WTC11 (cell line): Measurements from ENCODE around the gene F13A1. TPM values are rescaled to one million over a fixed set of nuclear protein-coding genes. Genes with fewer than 3 reads are reported as not detected.

Experiments
- ATAC-seq: fragments of 200-7000 bp; cut with Tn5 transposase; 2 replicates; pipeline ENCODE4 v1.10.0; 2021; ENCODE audit warnings: mild to moderate bottlenecking, moderate library complexity
- CTCF ChIA-PET: fragments of 300-600 bp; sonication (Branson Sonifier 250); formaldehyde crosslinking; loops from one replicate; lab custom pipeline; 2021; ENCODE audit warnings: antibody characterized with exemption; lab: Charles Lee
- POLR2A ChIA-PET: fragments of 350-600 bp; sonication (Branson Sonifier 250); formaldehyde crosslinking; loops from one replicate; lab custom pipeline; 2021; ENCODE audit warnings: antibody characterized with exemption; lab: Charles Lee
- DNase-seq: peaks from one replicate; pipeline ENCODE4 v3.0.0; 2021; ENCODE audit warnings: low spot score
- H3K27ac Mint-ChIP-seq: 2 replicates; pipeline ENCODE4 v1.8.0; 2021; ENCODE audit warnings: mixed read lengths
- H3K27me3 Mint-ChIP-seq: 2 replicates; pipeline ENCODE4 v1.8.0; 2021; ENCODE audit warnings: low read depth, mild to moderate bottlenecking, moderate library complexity, mixed read lengths
- H3K36me3 Mint-ChIP-seq: 2 replicates; pipeline ENCODE4 v1.8.0; 2021; ENCODE audit warnings: mixed read lengths
- H3K4me1 Mint-ChIP-seq: 2 replicates; pipeline ENCODE4 v1.8.0; 2022; ENCODE audit warnings: mixed read lengths
- H3K4me3 Mint-ChIP-seq: 2 replicates; pipeline ENCODE4 v1.8.0; 2021; ENCODE audit warnings: mild to moderate bottlenecking, moderate library complexity, mixed read lengths
- H3K9me3 Mint-ChIP-seq: 2 replicates; pipeline ENCODE4 v1.8.0; 2021; ENCODE audit warnings: mixed read lengths
- CBFB ChIP-seq: sonication (generic); formaldehyde crosslinking; IDR thresholded peaks from 2 replicates; pipeline ENCODE4 v1.8.1; 2022; ENCODE audit warnings: mild to moderate bottlenecking, low read depth, missing genetic modification reagents
- ELF4 ChIP-seq: sonication (generic); formaldehyde crosslinking; IDR thresholded peaks from 2 replicates; pipeline ENCODE4 v1.8.1; 2022; ENCODE audit warnings: low read depth, mild to moderate bottlenecking, moderate library complexity, missing genetic modification reagents
- EMX1 ChIP-seq: fragments of 250-450 bp; sonication (Bioruptor Pico); IDR thresholded peaks from 2 replicates; pipeline ENCODE4 v1.8.0; 2021; ENCODE audit warnings: mild to moderate bottlenecking
- FOXK1 ChIP-seq: sonication (generic); formaldehyde crosslinking; IDR thresholded peaks from 2 replicates; pipeline ENCODE4 v1.8.0; 2022; ENCODE audit warnings: mild to moderate bottlenecking, moderate library complexity, missing genetic modification reagents
- GRHL2 ChIP-seq: fragments of 250-450 bp; sonication (Bioruptor Pico); IDR thresholded peaks from 2 replicates; pipeline ENCODE4 v1.8.0; 2022; ENCODE audit warnings: mild to moderate bottlenecking, moderate library complexity; ENCODE audit not compliant: insufficient replicate concordance, severe bottlenecking
- JAZF1 ChIP-seq: fragments of 250-450 bp; sonication (Bioruptor Pico); IDR thresholded peaks from 2 replicates; pipeline ENCODE4 v1.9.0; 2021; ENCODE audit warnings: moderate library complexity, mild to moderate bottlenecking, inconsistent platforms
- NFATC4 ChIP-seq: fragments of 250-450 bp; sonication (Bioruptor Pico); IDR thresholded peaks from 2 replicates; pipeline ENCODE4 v1.9.0; 2021; ENCODE audit warnings: mild to moderate bottlenecking
- NFYB ChIP-seq: sonication (generic); formaldehyde crosslinking; conservative IDR thresholded peaks from 2 replicates; pipeline ENCODE4 v1.8.0; 2022; ENCODE audit warnings: low read depth, missing genetic modification reagents
- NR2C2 ChIP-seq: sonication (generic); formaldehyde crosslinking; IDR thresholded peaks from 2 replicates; pipeline ENCODE4 v1.8.0; 2022; ENCODE audit warnings: mild to moderate bottlenecking, missing genetic modification reagents
- RELA ChIP-seq: sonication (generic); formaldehyde crosslinking; IDR thresholded peaks from 2 replicates; pipeline ENCODE4 v1.8.1; 2022; ENCODE audit warnings: missing genetic modification reagents, mild to moderate bottlenecking, borderline replicate concordance
- SMAD3 ChIP-seq: sonication (generic); formaldehyde crosslinking; IDR thresholded peaks from 2 replicates; pipeline ENCODE4 v1.8.0; 2022; ENCODE audit warnings: missing genetic modification reagents, mild to moderate bottlenecking, borderline replicate concordance
- SP1 ChIP-seq: sonication (generic); formaldehyde crosslinking; conservative IDR thresholded peaks from 2 replicates; pipeline ENCODE4 v1.8.1; 2022; ENCODE audit warnings: missing genetic modification reagents
- ZBTB21 ChIP-seq: sonication (generic); formaldehyde crosslinking; IDR thresholded peaks from 2 replicates; pipeline ENCODE4 v1.8.1; 2023; ENCODE audit warnings: mild to moderate bottlenecking, missing genetic modification reagents, borderline replicate concordance
- ZNF121 ChIP-seq: sonication (generic); formaldehyde crosslinking; IDR thresholded peaks from 2 replicates; pipeline ENCODE4 v1.8.0; 2023; ENCODE audit warnings: missing genetic modification reagents
- ZNF232 ChIP-seq: sonication (generic); formaldehyde crosslinking; IDR thresholded peaks from 2 replicates; pipeline ENCODE4 v1.8.0; 2022; ENCODE audit warnings: mild to moderate bottlenecking, missing genetic modification reagents
- total RNA-seq: library from RNA; stranded (reverse); gene quantifications from 3 replicates; pipeline ENCODE4 v1.2.3, GENCODE V29; 2021
- TF ChIP-seq, protein P1 (sequence below): sonication (generic); formaldehyde crosslinking; IDR thresholded peaks from 2 replicates; pipeline ENCODE4 v1.8.0; 2022; ENCODE audit warnings: mild to moderate bottlenecking, missing genetic modification reagents
- TF ChIP-seq, protein P2 (sequence below): sonication (generic); formaldehyde crosslinking; IDR thresholded peaks from 2 replicates; pipeline ENCODE4 v1.8.1; 2022; ENCODE audit warnings: mild to moderate bottlenecking, moderate library complexity, missing genetic modification reagents
- TF ChIP-seq, protein P3 (sequence below): sonication (generic); formaldehyde crosslinking; IDR thresholded peaks from 2 replicates; pipeline ENCODE4 v1.8.1; 2022; ENCODE audit warnings: missing genetic modification reagents, borderline replicate concordance
- TF ChIP-seq, protein P4 (sequence below): sonication (generic); formaldehyde crosslinking; IDR thresholded peaks from 2 replicates; pipeline ENCODE4 v1.8.1; 2022; ENCODE audit warnings: mild to moderate bottlenecking, missing genetic modification reagents, moderate library complexity, borderline replicate concordance
- TF ChIP-seq, protein P5 (sequence below): fragments of 250-450 bp; sonication (Bioruptor Pico); IDR thresholded peaks from 2 replicates; pipeline ENCODE4 v2.1.2; 2022; ENCODE audit warnings: mild to moderate bottlenecking, moderate library complexity

Gene F13A1
- total RNA-seq, 1 experiment from 2014 or later = 1.0 TPM

DNA sequence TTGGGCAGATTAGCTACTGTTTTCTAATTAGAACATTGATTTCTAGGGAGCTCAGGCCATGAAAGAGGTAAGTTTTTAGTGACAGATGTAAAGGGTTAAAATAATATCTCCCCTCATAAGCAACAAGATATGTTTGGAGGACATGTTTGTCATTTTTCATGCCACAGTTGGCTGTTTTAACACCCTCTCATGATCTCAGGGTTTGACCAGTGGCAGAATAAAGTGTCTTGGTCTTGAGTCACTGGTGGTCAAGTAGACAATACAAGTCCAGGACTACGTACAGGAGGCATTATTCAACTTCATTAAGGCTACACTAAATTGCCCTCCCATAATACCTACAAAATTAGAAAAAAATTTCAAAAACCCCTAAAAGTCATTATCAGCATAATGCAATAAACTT is 92.6 kb downstream of the F13A1 start:
- TF ChIP-seq, protein P1, sequence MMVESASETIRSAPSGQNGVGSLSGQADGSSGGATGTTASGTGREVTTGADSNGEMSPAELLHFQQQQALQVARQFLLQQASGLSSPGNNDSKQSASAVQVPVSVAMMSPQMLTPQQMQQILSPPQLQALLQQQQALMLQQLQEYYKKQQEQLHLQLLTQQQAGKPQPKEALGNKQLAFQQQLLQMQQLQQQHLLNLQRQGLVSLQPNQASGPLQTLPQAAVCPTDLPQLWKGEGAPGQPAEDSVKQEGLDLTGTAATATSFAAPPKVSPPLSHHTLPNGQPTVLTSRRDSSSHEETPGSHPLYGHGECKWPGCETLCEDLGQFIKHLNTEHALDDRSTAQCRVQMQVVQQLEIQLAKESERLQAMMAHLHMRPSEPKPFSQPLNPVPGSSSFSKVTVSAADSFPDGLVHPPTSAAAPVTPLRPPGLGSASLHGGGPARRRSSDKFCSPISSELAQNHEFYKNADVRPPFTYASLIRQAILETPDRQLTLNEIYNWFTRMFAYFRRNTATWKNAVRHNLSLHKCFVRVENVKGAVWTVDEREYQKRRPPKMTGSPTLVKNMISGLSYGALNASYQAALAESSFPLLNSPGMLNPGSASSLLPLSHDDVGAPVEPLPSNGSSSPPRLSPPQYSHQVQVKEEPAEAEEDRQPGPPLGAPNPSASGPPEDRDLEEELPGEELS (CRISPR knock-in tag) = no peak
- TF ChIP-seq ZBTB21 (CRISPR knock-in tag) (no peak), ELF4 (no peak), FOXK1 (CRISPR knock-in tag) (no peak), CBFB (CRISPR knock-in tag) (no peak), SP1 (CRISPR knock-in tag) (no peak), GRHL2 (CRISPR knock-in tag) (no peak), NR2C2 (CRISPR knock-in tag) (no peak), RELA (CRISPR knock-in tag) (no peak), NFATC4 (CRISPR knock-in tag) (no peak), ZNF121 (CRISPR knock-in tag) (no peak), NFYB (no peak), JAZF1 (CRISPR knock-in tag) (no peak), SMAD3 (CRISPR knock-in tag) (no peak), EMX1 (no peak), ZNF232 (CRISPR knock-in tag) (no peak)
- TF ChIP-seq, protein P2, sequence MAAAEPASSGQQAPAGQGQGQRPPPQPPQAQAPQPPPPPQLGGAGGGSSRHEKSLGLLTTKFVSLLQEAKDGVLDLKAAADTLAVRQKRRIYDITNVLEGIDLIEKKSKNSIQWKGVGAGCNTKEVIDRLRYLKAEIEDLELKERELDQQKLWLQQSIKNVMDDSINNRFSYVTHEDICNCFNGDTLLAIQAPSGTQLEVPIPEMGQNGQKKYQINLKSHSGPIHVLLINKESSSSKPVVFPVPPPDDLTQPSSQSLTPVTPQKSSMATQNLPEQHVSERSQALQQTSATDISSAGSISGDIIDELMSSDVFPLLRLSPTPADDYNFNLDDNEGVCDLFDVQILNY = no peak
- TF ChIP-seq, protein P3, sequence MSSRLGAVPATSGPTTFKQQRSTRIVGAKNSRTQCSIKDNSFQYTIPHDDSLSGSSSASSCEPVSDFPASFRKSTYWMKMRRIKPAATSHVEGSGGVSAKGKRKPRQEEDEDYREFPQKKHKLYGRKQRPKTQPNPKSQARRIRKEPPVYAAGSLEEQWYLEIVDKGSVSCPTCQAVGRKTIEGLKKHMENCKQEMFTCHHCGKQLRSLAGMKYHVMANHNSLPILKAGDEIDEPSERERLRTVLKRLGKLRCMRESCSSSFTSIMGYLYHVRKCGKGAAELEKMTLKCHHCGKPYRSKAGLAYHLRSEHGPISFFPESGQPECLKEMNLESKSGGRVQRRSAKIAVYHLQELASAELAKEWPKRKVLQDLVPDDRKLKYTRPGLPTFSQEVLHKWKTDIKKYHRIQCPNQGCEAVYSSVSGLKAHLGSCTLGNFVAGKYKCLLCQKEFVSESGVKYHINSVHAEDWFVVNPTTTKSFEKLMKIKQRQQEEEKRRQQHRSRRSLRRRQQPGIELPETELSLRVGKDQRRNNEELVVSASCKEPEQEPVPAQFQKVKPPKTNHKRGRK (CRISPR knock-in tag) = no peak
- TF ChIP-seq, protein P4, sequence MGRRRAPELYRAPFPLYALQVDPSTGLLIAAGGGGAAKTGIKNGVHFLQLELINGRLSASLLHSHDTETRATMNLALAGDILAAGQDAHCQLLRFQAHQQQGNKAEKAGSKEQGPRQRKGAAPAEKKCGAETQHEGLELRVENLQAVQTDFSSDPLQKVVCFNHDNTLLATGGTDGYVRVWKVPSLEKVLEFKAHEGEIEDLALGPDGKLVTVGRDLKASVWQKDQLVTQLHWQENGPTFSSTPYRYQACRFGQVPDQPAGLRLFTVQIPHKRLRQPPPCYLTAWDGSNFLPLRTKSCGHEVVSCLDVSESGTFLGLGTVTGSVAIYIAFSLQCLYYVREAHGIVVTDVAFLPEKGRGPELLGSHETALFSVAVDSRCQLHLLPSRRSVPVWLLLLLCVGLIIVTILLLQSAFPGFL (CRISPR knock-in tag) = no peak
- TF ChIP-seq, protein P5, sequence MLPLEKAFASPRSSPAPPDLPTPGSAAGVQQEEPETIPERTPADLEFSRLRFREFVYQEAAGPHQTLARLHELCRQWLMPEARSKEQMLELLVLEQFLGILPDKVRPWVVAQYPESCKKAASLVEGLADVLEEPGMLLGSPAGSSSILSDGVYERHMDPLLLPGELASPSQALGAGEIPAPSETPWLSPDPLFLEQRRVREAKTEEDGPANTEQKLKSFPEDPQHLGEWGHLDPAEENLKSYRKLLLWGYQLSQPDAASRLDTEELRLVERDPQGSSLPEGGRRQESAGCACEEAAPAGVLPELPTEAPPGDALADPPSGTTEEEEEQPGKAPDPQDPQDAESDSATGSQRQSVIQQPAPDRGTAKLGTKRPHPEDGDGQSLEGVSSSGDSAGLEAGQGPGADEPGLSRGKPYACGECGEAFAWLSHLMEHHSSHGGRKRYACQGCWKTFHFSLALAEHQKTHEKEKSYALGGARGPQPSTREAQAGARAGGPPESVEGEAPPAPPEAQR (CRISPR knock-in tag) = no peak
- TF ChIP-seq, all 79 proteins: peak for 0
- ATAC-seq = no peak
- DNase-seq = no peak
- CTCF ChIA-PET = interaction anchor here (0.6 kb wide), 1 partner anchor 1137 kb away, joined by 4 read pairs; no protein-coding TSS in a partner anchor
- H3K9me3 Mint-ChIP-seq = peaks cover 5% of the 10 kb centered on the region; the same call in 1 of the 2 replicates
- no peak overlapping the region for H3K4me3 Mint-ChIP-seq
- POLR2A ChIA-PET = no interaction called here
- no peak overlapping the region for H3K27ac Mint-ChIP-seq
- no peaks in the 10 kb centered on the region for H3K36me3 Mint-ChIP-seq
- peaks cover 7% of the 10 kb centered on the region for H3K4me1 Mint-ChIP-seq
- H3K27me3 Mint-ChIP-seq = no peaks in the 10 kb centered on the region; the same call in 1 of the 2 replicates
